Chondrocyte (in vitro differentiated cells): ENCODE results near the gene RPS19. TPM values are rescaled to one million over a fixed set of nuclear protein-coding genes. Genes with fewer than 3 reads are reported as not detected.

Experiments
- DNase-seq: peaks from one replicate; pipeline ENCODE4 v3.0.0; 2021; ENCODE audit warnings: mixed read lengths, low spot score
- H3K27ac Mint-ChIP-seq: one replicate; pipeline ENCODE4 v1.8.0; 2021; ENCODE audit warnings: mild to moderate bottlenecking, moderate library complexity, mixed read lengths; ENCODE audit not compliant: unreplicated experiment
- H3K27me3 Mint-ChIP-seq: 2 replicates; pipeline ENCODE4 v1.8.0; 2021; ENCODE audit warnings: low read depth, mixed read lengths
- H3K36me3 Mint-ChIP-seq: 2 replicates; pipeline ENCODE4 v1.8.0; 2021; ENCODE audit warnings: low read depth, mixed read lengths
- H3K4me1 Mint-ChIP-seq: 2 replicates; pipeline ENCODE4 v1.8.0; 2021; ENCODE audit warnings: low read depth, mild to moderate bottlenecking, mixed read lengths
- H3K4me3 Mint-ChIP-seq: one replicate; pipeline ENCODE4 v1.8.0; 2021; ENCODE audit warnings: mild to moderate bottlenecking, moderate library complexity, mixed read lengths; ENCODE audit not compliant: unreplicated experiment
- H3K9me3 Mint-ChIP-seq: 2 replicates; pipeline ENCODE4 v1.8.0; 2021; ENCODE audit warnings: low read depth, mixed read lengths
- CTCF ChIP-seq: fragments of 200-600 bp; sonication (generic); IDR thresholded peaks from 2 replicates; pipeline ENCODE4 v1.5.0; 2021; ENCODE audit warnings: antibody characterized with exemption, mild to moderate bottlenecking, moderate library complexity
- total RNA-seq: library from RNA; stranded (reverse); gene quantifications from 3 replicates; pipeline ENCODE4 v1.2.1, GENCODE V29; 2021

The RPS19 gene
- total RNA-seq, 1 donor from 2014 or later = 1,457 TPM

GRCh38 chr19:41910240-41910991 lies 50.4 kb downstream of the RPS19 start:
- no peak overlapping the region for H3K27ac Mint-ChIP-seq
- DNase-seq = peak; percentile 85
- H3K9me3 Mint-ChIP-seq = no peaks in the 10 kb centered on the region
- H3K4me1 Mint-ChIP-seq = peaks cover 2% of the 10 kb centered on the region
- no peak overlapping the region for H3K4me3 Mint-ChIP-seq
- TF ChIP-seq CTCF = no peak
- peaks cover 31% of the 10 kb centered on the region for H3K27me3 Mint-ChIP-seq
- peaks cover 14% of the 10 kb centered on the region for H3K36me3 Mint-ChIP-seq

GRCh38 chr19:41910992-41911888 lies 51.2 kb downstream of the RPS19 start:
- no peak for TF ChIP-seq CTCF
- H3K36me3 Mint-ChIP-seq = peaks cover 8% of the 10 kb centered on the region
- no peaks in the 10 kb centered on the region for H3K9me3 Mint-ChIP-seq
- H3K27me3 Mint-ChIP-seq = peaks cover 31% of the 10 kb centered on the region
- DNase-seq = no peak
- H3K4me3 Mint-ChIP-seq = no peak overlapping the region
- H3K4me1 Mint-ChIP-seq = peaks cover 2% of the 10 kb centered on the region
- no peak overlapping the region for H3K27ac Mint-ChIP-seq

GRCh38 chr19:41911889-41912731 lies 52.1 kb downstream of the RPS19 start:
- Mint-ChIP-seq H3K4me1 (peaks cover 2% of the 10 kb centered on the region), H3K36me3 (peaks cover 3% of the 10 kb centered on the region), H3K27me3 (peaks cover 31% of the 10 kb centered on the region), H3K4me3 (no peak overlapping the region), H3K9me3 (no peaks in the 10 kb centered on the region), H3K27ac (no peak overlapping the region)
- TF ChIP-seq CTCF = no peak
- DNase-seq = no peak

- no peak for DNase-seq
- TF ChIP-seq CTCF = no peak
- H3K4me1 Mint-ChIP-seq = peaks cover 2% of the 10 kb centered on the region
- H3K4me3 Mint-ChIP-seq = no peak overlapping the region
- H3K27ac Mint-ChIP-seq = no peak overlapping the region
- no peaks in the 10 kb centered on the region for H3K36me3 Mint-ChIP-seq
- H3K9me3 Mint-ChIP-seq = no peaks in the 10 kb centered on the region
- H3K27me3 Mint-ChIP-seq = peaks cover 31% of the 10 kb centered on the region
Measured at GRCh38 chr19:41912899-41913537, 53.0 kb downstream of the RPS19 start.
